ENCODE data around the gene FER1L5. TPM values are rescaled to one million over a fixed set of nuclear protein-coding genes. Genes with fewer than 3 reads are reported as not detected.
"Not testable (repeated sequence)": the region's sequence is repeated elsewhere in the genome, so short reads cannot be mapped to it uniquely, and the experiment has no call there.

Gene FER1L5
- total RNA-seq, 1 donor = not detected

GRCh38 chr2:96655526-96655925, 13.0 kb downstream of the FER1L5 start:
- Histone ChIP-seq H3K9me3 (ENCODE audit: low read depth, low read length) (no peaks in the 10 kb centered on the region), H3K4me3 (ENCODE audit: low read length) (no peak overlapping the region), H3K4me1 (ENCODE audit: insufficient read depth, low read length) (peaks cover 24% of the 10 kb centered on the region), H3K27me3 (ENCODE audit: insufficient read depth, low read length) (no peaks in the 10 kb centered on the region)

DNA sequence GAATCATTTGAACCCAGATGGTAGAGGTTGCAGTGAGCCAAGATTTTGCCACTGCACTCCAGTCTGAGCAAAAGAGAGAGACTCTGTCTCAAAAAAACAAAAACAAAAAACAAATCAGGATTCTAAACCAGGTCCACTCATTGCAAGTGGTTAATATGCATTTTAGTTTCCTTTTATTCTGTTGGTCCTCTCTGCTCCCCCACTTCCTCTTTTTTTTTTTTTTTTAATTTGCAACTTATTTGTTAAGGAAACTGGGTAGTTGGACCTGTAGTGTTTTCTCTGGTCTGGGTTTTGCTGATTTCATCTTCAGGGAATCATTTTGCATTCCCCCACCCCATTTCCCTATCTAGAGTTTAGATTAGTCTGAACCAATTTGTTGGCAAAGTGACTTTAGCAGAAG, 14.0 kb downstream of the FER1L5 start:
- Histone ChIP-seq H3K4me3 (ENCODE audit: low read length) (no peak overlapping the region), H3K27me3 (ENCODE audit: insufficient read depth, low read length) (no peaks in the 10 kb centered on the region), H3K4me1 (ENCODE audit: insufficient read depth, low read length) (peaks cover 24% of the 10 kb centered on the region), H3K9me3 (ENCODE audit: low read depth, low read length) (no peaks in the 10 kb centered on the region)

DNA sequence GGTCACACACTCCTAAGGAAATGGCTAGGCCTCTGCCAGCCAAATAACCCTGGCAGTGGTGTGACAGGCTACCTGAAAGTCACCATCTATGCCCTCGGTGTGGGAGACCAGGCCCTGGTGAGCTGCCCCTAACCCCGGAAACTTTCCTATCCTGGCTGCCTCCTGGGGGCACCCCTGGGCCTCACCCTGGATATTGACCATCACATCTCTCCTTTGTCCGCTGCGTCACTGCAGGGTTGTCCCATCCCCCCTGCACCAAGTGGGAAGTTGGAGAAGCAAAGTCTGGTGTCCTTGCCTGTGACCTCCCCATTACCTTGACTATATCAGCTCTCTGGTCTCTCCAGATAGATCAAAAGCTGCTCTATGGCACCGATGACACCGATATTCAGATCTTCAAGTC, 18.8 kb downstream of the FER1L5 start:
- Histone ChIP-seq H3K9me3 (ENCODE audit: low read depth, low read length) (no peaks in the 10 kb centered on the region), H3K4me1 (ENCODE audit: insufficient read depth, low read length) (peaks cover 24% of the 10 kb centered on the region), H3K4me3 (ENCODE audit: low read length) (no peak overlapping the region), H3K27me3 (ENCODE audit: insufficient read depth, low read length) (no peaks in the 10 kb centered on the region)

DNA sequence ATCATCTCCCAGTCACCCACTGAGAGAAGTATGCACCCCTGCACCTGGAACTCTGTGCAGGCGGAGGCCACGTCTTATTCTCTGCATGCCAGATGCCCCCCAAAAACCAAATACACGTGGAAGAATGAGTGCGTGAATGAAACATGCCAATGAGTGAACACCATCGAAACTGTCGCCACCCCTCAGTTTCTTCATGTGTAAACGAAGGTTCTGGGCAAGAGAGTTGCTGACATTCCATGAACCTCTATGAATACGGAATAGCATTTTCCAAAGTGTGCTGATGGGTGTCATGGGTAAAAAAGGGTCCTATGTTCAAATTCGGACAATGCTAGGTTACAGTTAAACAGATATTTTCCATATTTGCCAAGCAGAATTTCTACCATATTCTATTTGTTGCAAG, 19.8 kb downstream of the FER1L5 start:
- Histone ChIP-seq H3K4me1 (ENCODE audit: insufficient read depth, low read length) (peaks cover 20% of the 10 kb centered on the region), H3K27me3 (ENCODE audit: insufficient read depth, low read length) (no peaks in the 10 kb centered on the region), H3K4me3 (ENCODE audit: low read length) (no peak overlapping the region), H3K9me3 (ENCODE audit: low read depth, low read length) (no peaks in the 10 kb centered on the region)

DNA sequence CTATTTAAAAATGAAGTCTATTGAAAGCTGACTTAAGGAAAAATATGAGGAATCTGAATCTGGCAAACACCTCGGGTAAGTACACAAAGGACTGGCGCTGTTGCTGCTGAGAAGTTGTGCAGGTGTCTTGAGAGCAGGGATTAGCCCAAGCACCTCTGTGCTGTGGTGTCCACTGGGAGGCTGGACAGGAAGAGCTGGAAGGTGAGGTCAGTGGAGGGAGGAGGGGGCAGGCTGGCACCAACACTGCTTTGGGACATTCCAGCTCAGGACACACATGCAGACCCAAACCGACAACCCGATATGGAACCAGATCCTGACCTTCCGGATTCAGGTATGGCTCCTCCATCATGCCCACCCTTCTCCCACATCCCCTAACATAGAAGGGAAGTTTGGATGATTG, 20.6 kb downstream of the FER1L5 start:
- Histone ChIP-seq H3K27me3 (ENCODE audit: insufficient read depth, low read length) (no peaks in the 10 kb centered on the region), H3K9me3 (ENCODE audit: low read depth, low read length) (no peaks in the 10 kb centered on the region), H3K4me3 (ENCODE audit: low read length) (no peak overlapping the region), H3K4me1 (ENCODE audit: insufficient read depth, low read length) (peaks cover 20% of the 10 kb centered on the region)

DNA sequence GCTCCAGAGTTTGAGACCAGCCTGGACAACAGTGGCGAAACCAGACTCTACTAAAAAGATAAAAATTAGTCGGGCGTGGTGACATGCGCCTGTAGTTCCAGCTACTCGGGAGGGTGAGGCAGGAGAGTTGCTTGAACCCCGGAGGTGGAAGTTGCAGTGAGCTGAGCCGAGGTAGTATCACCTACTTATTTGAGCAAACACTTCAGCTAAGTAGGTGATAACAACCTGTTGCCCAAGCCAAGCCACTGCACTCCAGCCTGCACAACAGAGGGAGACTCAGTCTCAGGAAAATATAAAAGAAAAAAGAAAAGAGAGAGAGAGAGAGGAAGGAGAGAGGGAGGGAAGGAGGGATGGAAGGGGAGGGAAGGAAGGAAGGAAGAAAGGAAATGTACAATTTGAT, 21.3 kb downstream of the FER1L5 start:
- Histone ChIP-seq H3K9me3 (ENCODE audit: low read depth, low read length) (no peaks in the 10 kb centered on the region), H3K27me3 (ENCODE audit: insufficient read depth, low read length) (no peaks in the 10 kb centered on the region), H3K4me1 (ENCODE audit: insufficient read depth, low read length) (peaks cover 20% of the 10 kb centered on the region), H3K4me3 (ENCODE audit: low read length) (no peak overlapping the region)

- no peak overlapping the region for H3K4me3 ChIP-seq (ENCODE audit: low read length)
- H3K9me3 ChIP-seq (ENCODE audit: low read depth, low read length) = no peaks in the 10 kb centered on the region
- H3K27me3 ChIP-seq (ENCODE audit: insufficient read depth, low read length) = no peaks in the 10 kb centered on the region
- peaks cover 20% of the 10 kb centered on the region for H3K4me1 ChIP-seq (ENCODE audit: insufficient read depth, low read length)
These were observed 21.9 kb downstream of the FER1L5 start for GRCh38 chr2:96664366-96664925.

DNA sequence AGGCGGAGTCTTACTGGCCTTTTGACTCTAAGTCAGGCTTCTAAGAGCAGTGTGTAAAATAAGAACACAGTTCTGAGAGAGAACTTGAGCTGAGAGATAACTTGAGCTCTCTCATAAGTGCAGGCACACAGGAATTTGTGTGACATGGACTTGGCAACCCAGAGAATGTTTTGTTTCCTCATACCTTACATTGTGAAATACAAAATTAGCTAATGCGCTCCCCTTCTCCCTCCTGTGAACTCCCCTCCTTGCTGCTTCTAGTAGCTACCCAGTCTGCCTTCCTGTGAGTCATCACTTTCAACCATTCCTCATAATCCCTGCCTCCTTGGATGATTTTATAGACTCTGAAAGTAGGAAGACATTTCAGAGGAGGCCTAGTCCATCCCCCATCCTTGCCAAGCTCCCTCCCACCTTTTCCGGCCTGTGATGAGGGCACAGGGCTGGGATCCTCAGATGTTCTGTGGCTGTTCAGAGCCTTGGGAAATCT, 22.6 kb downstream of the FER1L5 start:
- Histone ChIP-seq H3K9me3 (ENCODE audit: low read depth, low read length) (no peaks in the 10 kb centered on the region), H3K4me3 (ENCODE audit: low read length) (no peak overlapping the region), H3K27me3 (ENCODE audit: insufficient read depth, low read length) (no peaks in the 10 kb centered on the region), H3K4me1 (ENCODE audit: insufficient read depth, low read length) (peaks cover 20% of the 10 kb centered on the region)

GRCh38 chr2:96665717-96666116, 23.2 kb downstream of the FER1L5 start:
- peaks cover 20% of the 10 kb centered on the region for H3K4me1 ChIP-seq (ENCODE audit: insufficient read depth, low read length)
- H3K27me3 ChIP-seq (ENCODE audit: insufficient read depth, low read length); H3K4me3 ChIP-seq (ENCODE audit: low read length); H3K9me3 ChIP-seq (ENCODE audit: low read depth, low read length): not testable (repeated sequence)

GRCh38 chr2:96668771-96669170, 26.2 kb downstream of the FER1L5 start:
- Histone ChIP-seq H3K4me1 (ENCODE audit: insufficient read depth, low read length) (peaks cover 20% of the 10 kb centered on the region), H3K27me3 (ENCODE audit: insufficient read depth, low read length) (no peaks in the 10 kb centered on the region), H3K9me3 (ENCODE audit: low read depth, low read length) (no peaks in the 10 kb centered on the region), H3K4me3 (ENCODE audit: low read length) (no peak overlapping the region)

GRCh38 chr2:96669539-96670215, 27.1 kb downstream of the FER1L5 start:
- Histone ChIP-seq H3K4me3 (ENCODE audit: low read length) (no peak overlapping the region), H3K27me3 (ENCODE audit: insufficient read depth, low read length) (no peaks in the 10 kb centered on the region), H3K4me1 (ENCODE audit: insufficient read depth, low read length) (peaks cover 19% of the 10 kb centered on the region), H3K9me3 (ENCODE audit: low read depth, low read length) (no peaks in the 10 kb centered on the region)

- Histone ChIP-seq H3K4me1 (ENCODE audit: insufficient read depth, low read length) (no peaks in the 10 kb centered on the region), H3K27me3 (ENCODE audit: insufficient read depth, low read length) (no peaks in the 10 kb centered on the region), H3K4me3 (ENCODE audit: low read length) (no peak overlapping the region), H3K9me3 (ENCODE audit: low read depth, low read length) (no peaks in the 10 kb centered on the region)
These were observed 37.3 kb downstream of the FER1L5 start for GRCh38 chr2:96679848-96680247.

DNA sequence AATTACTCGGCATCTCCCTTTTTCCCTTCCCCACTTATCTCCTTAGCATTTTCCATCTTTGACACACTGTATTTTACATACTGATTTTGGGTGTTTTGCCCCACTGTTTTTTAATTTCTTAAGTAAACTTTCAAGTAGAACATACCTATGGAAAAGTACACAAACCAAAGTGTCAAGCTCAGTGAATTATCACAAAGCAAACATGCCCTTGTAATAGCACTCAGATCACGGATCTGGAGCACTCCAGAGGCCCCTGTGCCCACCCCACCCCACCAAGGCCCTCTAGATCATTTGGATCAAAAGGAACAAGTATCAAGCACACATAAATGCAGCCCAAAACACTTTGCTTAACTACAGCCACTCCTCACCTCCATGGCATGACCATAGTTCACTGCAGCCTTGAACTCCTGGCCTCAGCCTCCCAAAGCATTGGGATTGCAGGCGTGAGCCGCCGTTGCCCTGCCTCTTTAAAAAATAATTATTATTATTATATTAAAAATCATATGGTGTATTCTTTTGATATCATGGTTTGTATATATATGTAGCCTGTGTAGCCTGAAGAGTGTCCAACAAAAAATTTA, 38.1 kb downstream of the FER1L5 start:
- no peaks in the 10 kb centered on the region for H3K27me3 ChIP-seq (ENCODE audit: insufficient read depth, low read length)
- H3K9me3 ChIP-seq (ENCODE audit: low read depth, low read length) = no peaks in the 10 kb centered on the region
- no peaks in the 10 kb centered on the region for H3K4me1 ChIP-seq (ENCODE audit: insufficient read depth, low read length)
- no peak overlapping the region for H3K4me3 ChIP-seq (ENCODE audit: low read length)

DNA sequence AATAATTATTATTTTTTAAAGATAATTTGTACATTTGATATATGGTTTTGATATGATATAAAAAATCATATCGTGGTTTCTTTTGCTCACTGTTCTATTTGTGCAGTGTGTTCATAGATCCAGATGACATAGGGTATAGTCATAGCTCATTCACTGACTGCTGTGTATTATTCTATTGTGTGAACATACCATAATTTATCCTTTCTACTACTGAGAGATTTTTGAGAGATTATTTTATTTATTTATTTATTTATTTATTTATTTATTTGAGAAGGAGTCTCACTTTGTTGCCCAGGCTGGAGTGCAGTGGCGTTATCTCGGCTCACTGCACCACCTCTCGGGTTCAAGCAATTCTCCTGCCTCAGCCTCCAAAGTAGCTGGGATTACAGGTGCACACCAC, 39.0 kb downstream of the FER1L5 start:
- no peaks in the 10 kb centered on the region for H3K4me1 ChIP-seq (ENCODE audit: insufficient read depth, low read length)
- H3K4me3 ChIP-seq (ENCODE audit: low read length) = no peak overlapping the region
- H3K27me3 ChIP-seq (ENCODE audit: insufficient read depth, low read length) = no peaks in the 10 kb centered on the region
- H3K9me3 ChIP-seq (ENCODE audit: low read depth, low read length) = no peaks in the 10 kb centered on the region

DNA sequence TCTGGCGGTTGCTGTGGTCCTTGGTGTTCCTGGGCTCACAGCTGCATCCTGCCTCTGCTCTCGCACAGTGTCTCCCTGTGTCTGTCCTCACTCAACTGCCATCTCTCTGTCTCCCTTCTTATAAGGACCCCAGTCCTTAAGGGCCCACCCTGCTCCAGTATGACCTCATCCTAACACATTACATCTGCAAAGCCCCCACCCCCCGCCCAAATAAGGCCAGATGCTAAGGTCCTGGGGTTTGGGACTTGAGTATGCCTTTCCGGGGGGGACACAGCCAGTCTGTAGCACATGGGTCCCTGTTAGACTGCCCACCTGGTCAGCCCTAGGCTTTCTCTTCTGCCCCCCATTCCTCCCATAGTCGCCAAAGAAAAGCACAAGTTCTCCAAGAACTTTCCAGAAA, 40.7 kb downstream of the FER1L5 start:
- Histone ChIP-seq H3K9me3 (ENCODE audit: low read depth, low read length) (no peaks in the 10 kb centered on the region), H3K4me3 (ENCODE audit: low read length) (no peak overlapping the region), H3K27me3 (ENCODE audit: insufficient read depth, low read length) (no peaks in the 10 kb centered on the region), H3K4me1 (ENCODE audit: insufficient read depth, low read length) (no peaks in the 10 kb centered on the region)

Measured in mononuclear cell (primary cell).